Small intestine (tissue), 7 donors: ENCODE data around the gene CBARP. TPM values are rescaled to one million over a fixed set of nuclear protein-coding genes. Genes with fewer than 3 reads are reported as not detected.
A peak's percentile ranks its signal among the peaks of the same experiment; 100 is the strongest.

Source experiments
- DNase-seq, 2 donors: peaks; one replicate each; pipeline versions ENCODE4 v3.0.0 to v3.0.0-alpha.2; 2013
- FAIRE-seq: peaks from 2 replicates; lab custom pipeline; 2012; peaks lifted over from hg19 to GRCh38; lab: Jason Lieb, UNC
- H3K27ac ChIP-seq, 3 donors: one replicate each; pipeline ENCODE4 v1.5.1; 2013; ENCODE audit warnings: low read length in 2 of 3, mild to moderate bottlenecking in 2 of 3, control low read depth in 1 of 3, inconsistent platforms in 1 of 3, low read depth in 1 of 3, moderate library complexity in 1 of 3
- H3K27me3 ChIP-seq, 3 donors: one replicate each; pipeline ENCODE4 v1.6.1; 2013; ENCODE audit warnings: low read length in 3 of 3, inconsistent platforms in 1 of 3; ENCODE audit not compliant: control insufficient read depth in 3 of 3, insufficient read depth in 3 of 3
- H3K36me3 ChIP-seq, 3 donors: one replicate each; pipeline ENCODE4 v1.6.1; 2013; ENCODE audit warnings: low read length in 3 of 3, inconsistent platforms in 1 of 3, low read depth in 1 of 3, mild to moderate bottlenecking in 1 of 3, moderate library complexity in 1 of 3; ENCODE audit not compliant: control insufficient read depth in 3 of 3, insufficient read depth in 2 of 3
- H3K4me1 ChIP-seq, 3 donors: one replicate each; pipeline ENCODE4 v1.6.1; 2013; ENCODE audit warnings: low read length in 2 of 3, inconsistent platforms in 1 of 3, low read depth in 1 of 3, mild to moderate bottlenecking in 1 of 3, moderate library complexity in 1 of 3; ENCODE audit not compliant: control insufficient read depth in 3 of 3, insufficient read depth in 2 of 3
- H3K4me3 ChIP-seq, 3 donors: one replicate each; pipeline ENCODE4 v1.5.1; 2013; ENCODE audit warnings: low read length in 3 of 3, control low read depth in 1 of 3, inconsistent platforms in 1 of 3, low read depth in 1 of 3, mild to moderate bottlenecking in 1 of 3, moderate library complexity in 1 of 3
- H3K9me3 ChIP-seq, 2 donors: one replicate each; pipeline ENCODE4 v1.6.1; 2013; ENCODE audit warnings: low read depth in 1 of 2, low read length in 1 of 2; ENCODE audit not compliant: control insufficient read depth in 2 of 2, insufficient read depth in 1 of 2
- WGBS, 3 donors: extraction: QIAGEN DNeasy Blood & Tissue Kit; methylation state at CpG; one replicate each; pipeline ENCODE4 v1.1.7; 2013; 5-methylcytosine and 5-hydroxymethylcytosine counted together
- polyA plus RNA-seq, 4 donors: library from polyadenylated mRNA; stranded (reverse) in 3 of 4; unstranded in 1 of 4; fragments of 200-250 nt in 3 of 4; fragments of 120-200 nt in 1 of 4; gene quantifications; one replicate each; pipeline versions ENCODE4 v1.2.1 to v1.2.3, GENCODE V29; 2013
- donor health status: healthy with polysubstance abuse.
- donor health status: control.
- donor health status: control.
- donor health status: Bipolar disorder and iron deficiency.
- donor health status: healthy.

The CBARP gene
- polyA plus RNA-seq, 4 donors: 0.30 to 0.41 TPM; not detected in 2

DNA sequence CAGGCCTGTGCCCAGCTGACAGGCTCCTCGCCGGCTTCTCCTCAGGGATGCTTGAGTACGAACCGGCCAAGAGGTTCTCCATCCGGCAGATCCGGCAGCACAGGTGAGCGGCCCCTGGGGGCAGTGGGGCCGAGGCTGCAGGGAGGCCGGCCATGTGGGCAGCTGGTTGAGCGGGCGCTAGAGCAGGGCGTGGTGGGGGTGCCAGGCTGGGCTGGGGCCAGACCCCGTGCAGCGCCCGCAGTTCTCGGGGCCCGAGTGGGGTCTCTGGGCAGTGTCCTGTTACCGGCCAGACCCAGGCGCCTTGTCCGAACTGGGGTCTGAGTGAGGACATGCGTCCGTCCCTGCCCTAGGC lies 15.9 kb downstream of the CBARP start:
- DNase-seq (no peak), FAIRE-seq (no peak)
- Histone ChIP-seq H3K4me1 (peaks cover 0 to 23% (median 0%) of the 10 kb centered on the region in 3 donors), H3K27me3 (no peaks in the 10 kb centered on the region), H3K9me3 (no peaks in the 10 kb centered on the region), H3K4me3 (no peak overlapping the region), H3K36me3 (peaks cover 13 to 95% (median 17%) of the 10 kb centered on the region in 3 donors), H3K27ac (no peak overlapping the region)
- WGBS, 3 donors: 91 to 94% (median 92%) methylated on average over 22 of the region's 22 CpGs

- H3K36me3 ChIP-seq: peaks cover 13 to 95% (median 13%) of the 10 kb centered on the region in 3 donors
- FAIRE-seq (no peak), DNase-seq (peak in 1 of 2 donors; percentile 47)
- H3K9me3 ChIP-seq: no peaks in the 10 kb centered on the region
- H3K27ac ChIP-seq: no peak overlapping the region
- WGBS, 3 donors: 73 to 77% (median 74%) methylated on average over 38 of the region's 38 CpGs
- no peaks in the 10 kb centered on the region for H3K27me3 ChIP-seq
- H3K4me1 ChIP-seq: peaks cover 0 to 29% (median 0%) of the 10 kb centered on the region in 3 donors
- H3K4me3 ChIP-seq: no peak overlapping the region
Observed at GRCh38 chr19:1220976-1221903, 16.6 kb downstream of the CBARP start.

DNA sequence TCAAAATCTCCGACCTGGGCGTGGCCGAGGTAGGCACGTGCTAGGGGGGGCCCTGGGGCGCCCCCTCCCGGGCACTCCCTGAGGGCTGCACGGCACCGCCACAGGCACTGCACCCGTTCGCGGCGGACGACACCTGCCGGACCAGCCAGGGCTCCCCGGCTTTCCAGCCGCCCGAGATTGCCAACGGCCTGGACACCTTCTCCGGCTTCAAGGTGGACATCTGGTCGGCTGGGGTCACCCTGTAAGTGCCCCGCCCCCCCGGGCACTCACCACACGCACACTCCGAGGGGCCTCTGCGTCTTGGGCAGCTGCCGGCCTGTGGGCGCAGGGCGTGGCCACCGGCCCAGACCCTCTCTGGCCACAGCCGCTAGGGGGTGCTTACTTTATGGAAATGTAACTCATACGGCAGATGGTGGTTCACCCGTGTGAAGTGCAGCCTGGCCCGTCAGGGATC lies 17.3 kb downstream of the CBARP start:
- H3K9me3 ChIP-seq: no peaks in the 10 kb centered on the region
- H3K27me3 ChIP-seq: no peaks in the 10 kb centered on the region
- FAIRE-seq (no peak), DNase-seq (no peak)
- 74 to 86% (median 84%) methylated on average over 32 to 33 of the region's 33 CpGs for WGBS, 3 donors
- peaks cover 0 to 33% (median 0%) of the 10 kb centered on the region in 3 donors for H3K4me1 ChIP-seq
- H3K4me3 ChIP-seq: no peak overlapping the region
- H3K36me3 ChIP-seq: peaks cover 11 to 95% (median 13%) of the 10 kb centered on the region in 3 donors
- no peak overlapping the region for H3K27ac ChIP-seq

DNA sequence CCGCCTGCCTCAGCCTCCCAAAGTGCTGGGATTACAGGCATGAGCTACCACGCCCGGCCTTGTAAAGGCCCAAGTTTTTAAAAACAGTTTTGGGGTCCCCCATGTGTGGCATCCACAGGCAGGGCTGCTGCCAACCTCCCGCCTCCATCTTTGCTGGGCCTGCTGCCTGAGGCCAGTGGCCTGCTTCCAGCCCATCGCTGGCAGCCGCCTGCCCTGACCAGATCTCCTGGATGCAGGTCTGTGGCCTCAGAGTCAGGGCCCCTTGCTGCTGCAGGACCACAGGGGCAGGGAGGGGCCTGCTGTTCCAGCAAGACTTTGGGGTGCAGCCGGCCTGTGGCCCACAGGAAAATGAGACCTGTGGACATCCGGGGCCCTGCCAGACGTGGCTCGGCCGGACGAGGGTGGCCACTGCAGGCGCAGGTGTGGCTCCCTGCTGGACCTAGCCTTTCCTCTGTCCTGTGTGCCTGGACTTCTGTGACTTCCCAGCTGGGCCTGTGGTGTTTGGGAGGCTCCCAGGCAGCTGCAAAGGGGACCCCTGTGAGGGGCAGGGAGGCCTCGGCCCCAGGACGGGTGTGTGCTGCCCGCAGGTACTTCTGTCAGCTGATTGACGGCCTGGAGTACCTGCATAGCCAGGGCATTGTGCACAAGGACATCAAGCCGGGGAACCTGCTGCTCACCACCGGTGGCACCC lies 17.9 kb downstream of the CBARP start:
- FAIRE-seq: no peak
- H3K27ac ChIP-seq: no peak overlapping the region

GRCh38 chr19:1218751-1219567 lies 18.8 kb downstream of the CBARP start:
- H3K27ac ChIP-seq: peak overlapping the region in 2 of 3 donors; percentile 19 to 64
- peaks cover 0 to 48% (median 6%) of the 10 kb centered on the region in 3 donors for H3K4me1 ChIP-seq
- H3K9me3 ChIP-seq: no peaks in the 10 kb centered on the region
- H3K27me3 ChIP-seq: no peaks in the 10 kb centered on the region
- FAIRE-seq (no peak), DNase-seq (no peak)
- peaks cover 11 to 96% (median 13%) of the 10 kb centered on the region in 3 donors for H3K36me3 ChIP-seq
- WGBS, 3 donors: 87 to 88% (median 87%) methylated on average over 27 to 37 of the region's 37 CpGs
- no peak overlapping the region for H3K4me3 ChIP-seq

More for the DNA sequence above, 17.9 kb downstream of the CBARP start:
- 88 to 92% (median 88%) methylated on average over 19 of the region's 19 CpGs for WGBS, 3 donors
- Histone ChIP-seq H3K36me3 (peaks cover 11 to 96% (median 13%) of the 10 kb centered on the region in 3 donors), H3K27me3 (no peaks in the 10 kb centered on the region), H3K4me3 (no peak overlapping the region), H3K9me3 (no peaks in the 10 kb centered on the region), H3K4me1 (peaks cover 0 to 38% (median 0%) of the 10 kb centered on the region in 3 donors)
- DNase-seq: no peak

DNA sequence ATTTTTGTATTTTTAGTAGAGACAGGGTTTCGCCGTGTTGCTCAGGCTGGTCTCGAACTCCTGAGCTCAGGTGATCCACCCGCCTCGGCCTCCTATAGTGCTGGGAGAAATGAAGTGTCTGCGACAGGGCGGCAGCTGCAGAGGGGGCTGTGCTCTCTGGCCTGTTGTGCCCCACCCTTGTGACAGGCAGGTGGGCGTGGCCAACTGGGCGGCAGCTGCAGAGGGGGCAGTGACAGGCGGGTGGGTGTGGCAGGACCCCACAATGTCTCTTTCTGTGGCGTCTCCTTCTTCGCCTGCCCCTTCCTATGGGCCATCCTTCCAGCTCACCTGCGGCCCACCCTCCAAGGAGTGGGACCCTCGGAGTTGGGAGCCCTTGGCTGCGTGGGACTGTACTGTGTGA lies 20.4 kb downstream of the CBARP start:
- FAIRE-seq: no peak
- peak overlapping the region in 2 of 3 donors; percentile 6 to 72 for H3K27ac ChIP-seq
- peaks cover 2 to 57% (median 8%) of the 10 kb centered on the region in 3 donors for H3K4me1 ChIP-seq
- no peaks in the 10 kb centered on the region for H3K9me3 ChIP-seq
- no peaks in the 10 kb centered on the region for H3K27me3 ChIP-seq
- 62 to 81% (median 80%) methylated on average over 15 of the region's 15 CpGs for WGBS, 3 donors
- H3K4me3 ChIP-seq: no peak overlapping the region
- H3K36me3 ChIP-seq: peaks cover 4 to 93% (median 12%) of the 10 kb centered on the region in 3 donors
- peak in 1 of 2 donors; percentile 67 for DNase-seq

- FAIRE-seq (no peak), DNase-seq (no peak)
- Histone ChIP-seq H3K9me3 (no peaks in the 10 kb centered on the region), H3K4me3 (no peak overlapping the region), H3K36me3 (peaks cover 3 to 93% (median 7%) of the 10 kb centered on the region in 3 donors), H3K27ac (peak overlapping the region in 1 of 3 donors; percentile 72), H3K4me1 (peaks cover 2 to 62% (median 8%) of the 10 kb centered on the region in 3 donors), H3K27me3 (no peaks in the 10 kb centered on the region)
- 58 to 78% (median 75%) methylated on average over 12 of the region's 12 CpGs for WGBS, 3 donors
Observed at GRCh38 chr19:1216756-1217155, 21.0 kb downstream of the CBARP start.
